Mucosa of rectum (tissue), 2 donors: ENCODE measurements around the gene TOGARAM2.
A peak's percentile ranks its signal among the peaks of the same experiment; 100 is the strongest.

Source experiments
- H3K27ac ChIP-seq, 2 donors: one replicate each; pipeline ENCODE4 v1.7.0; 2013; ENCODE audit warnings: inconsistent platforms in 2 of 2, low read depth in 2 of 2, low read length in 2 of 2
- H3K27me3 ChIP-seq, 2 donors: one replicate each; pipeline ENCODE4 v1.7.0; 2013; ENCODE audit warnings: low read length in 2 of 2; ENCODE audit not compliant: control insufficient read depth in 2 of 2, insufficient read depth in 2 of 2
- H3K36me3 ChIP-seq, 2 donors: one replicate each; pipeline ENCODE4 v1.7.0; 2013; ENCODE audit warnings: low read length in 2 of 2; ENCODE audit not compliant: control insufficient read depth in 2 of 2, insufficient read depth in 2 of 2
- H3K4me1 ChIP-seq, 2 donors: one replicate each; pipeline ENCODE4 v1.7.0; 2013; ENCODE audit warnings: low read length in 2 of 2, mild to moderate bottlenecking in 1 of 2; ENCODE audit not compliant: control insufficient read depth in 2 of 2, insufficient read depth in 2 of 2
- H3K4me3 ChIP-seq, 2 donors: one replicate each; pipeline ENCODE4 v1.7.0; 2013; ENCODE audit warnings: low read length in 2 of 2
- H3K9ac ChIP-seq, 2 donors: one replicate each; pipeline ENCODE4 v1.7.0; 2013; ENCODE audit warnings: low read length in 2 of 2, low read depth in 1 of 2, mild to moderate bottlenecking in 1 of 2
- H3K9me3 ChIP-seq, 2 donors: one replicate each; pipeline ENCODE4 v1.7.0; 2013; ENCODE audit warnings: low read length in 2 of 2; ENCODE audit not compliant: control insufficient read depth in 2 of 2
- donor health status: healthy.
- donor health status: Normal muscosa, but diverticular disease.

Gene TOGARAM2

GRCh38 chr2:28952836-28953211 lies 28.3 kb upstream of the TOGARAM2 start:
- Histone ChIP-seq H3K9ac (no peak overlapping the region), H3K4me1 (peaks cover 0 to 10% of the 10 kb centered on the region in 2 donors), H3K4me3 (no peak overlapping the region), H3K27ac (peak overlapping the region in 1 of 2 donors; percentile 44), H3K9me3 (no peaks in the 10 kb centered on the region), H3K27me3 (no peaks in the 10 kb centered on the region), H3K36me3 (peaks cover 13 to 15% of the 10 kb centered on the region in 2 donors)

GRCh38 chr2:28955467-28955866 lies 25.6 kb upstream of the TOGARAM2 start:
- Histone ChIP-seq H3K27me3 (no peaks in the 10 kb centered on the region), H3K36me3 (no peaks in the 10 kb centered on the region), H3K27ac (no peak overlapping the region), H3K4me1 (peaks cover 0 to 10% of the 10 kb centered on the region in 2 donors), H3K4me3 (no peak overlapping the region), H3K9ac (no peak overlapping the region), H3K9me3 (no peaks in the 10 kb centered on the region)

- Histone ChIP-seq H3K36me3 (no peaks in the 10 kb centered on the region), H3K9ac (no peak overlapping the region), H3K4me3 (no peak overlapping the region), H3K27ac (no peak overlapping the region), H3K27me3 (no peaks in the 10 kb centered on the region), H3K9me3 (no peaks in the 10 kb centered on the region), H3K4me1 (peaks cover 0 to 10% of the 10 kb centered on the region in 2 donors)
These were observed 24.7 kb upstream of the TOGARAM2 start for GRCh38 chr2:28956415-28956826.

GRCh38 chr2:28956890-28957289 lies 24.2 kb upstream of the TOGARAM2 start:
- Histone ChIP-seq H3K9me3 (no peaks in the 10 kb centered on the region), H3K36me3 (no peaks in the 10 kb centered on the region), H3K27ac (no peak overlapping the region), H3K4me1 (peaks cover 0 to 8% of the 10 kb centered on the region in 2 donors), H3K4me3 (no peak overlapping the region), H3K27me3 (no peaks in the 10 kb centered on the region), H3K9ac (no peak overlapping the region)

- H3K4me3 ChIP-seq = no peak overlapping the region
- no peaks in the 10 kb centered on the region for H3K4me1 ChIP-seq
- no peak overlapping the region for H3K27ac ChIP-seq
- no peaks in the 10 kb centered on the region for H3K9me3 ChIP-seq
- no peak overlapping the region for H3K9ac ChIP-seq
- H3K27me3 ChIP-seq = no peaks in the 10 kb centered on the region
- H3K36me3 ChIP-seq = no peaks in the 10 kb centered on the region
These were observed 22.4 kb upstream of the TOGARAM2 start for GRCh38 chr2:28958689-28959088.

GRCh38 chr2:28960401-28960800 lies 20.7 kb upstream of the TOGARAM2 start:
- Histone ChIP-seq H3K9me3 (no peaks in the 10 kb centered on the region), H3K4me3 (no peak overlapping the region), H3K4me1 (no peaks in the 10 kb centered on the region), H3K36me3 (no peaks in the 10 kb centered on the region), H3K9ac (no peak overlapping the region), H3K27me3 (no peaks in the 10 kb centered on the region), H3K27ac (no peak overlapping the region)

GRCh38 chr2:28962505-28962904 lies 18.6 kb upstream of the TOGARAM2 start:
- H3K27ac ChIP-seq = no peak overlapping the region
- H3K27me3 ChIP-seq = no peaks in the 10 kb centered on the region
- no peaks in the 10 kb centered on the region for H3K4me1 ChIP-seq
- no peaks in the 10 kb centered on the region for H3K36me3 ChIP-seq
- H3K9me3 ChIP-seq = no peaks in the 10 kb centered on the region
- H3K4me3 ChIP-seq = no peak overlapping the region
- no peak overlapping the region for H3K9ac ChIP-seq

GRCh38 chr2:28970464-28971160 lies 10.5 kb upstream of the TOGARAM2 start:
- H3K36me3 ChIP-seq = no peaks in the 10 kb centered on the region
- H3K9me3 ChIP-seq = no peaks in the 10 kb centered on the region
- no peak overlapping the region for H3K4me3 ChIP-seq
- no peaks in the 10 kb centered on the region for H3K4me1 ChIP-seq
- H3K9ac ChIP-seq = no peak overlapping the region
- no peaks in the 10 kb centered on the region for H3K27me3 ChIP-seq
- H3K27ac ChIP-seq = no peak overlapping the region

- H3K9me3 ChIP-seq = no peaks in the 10 kb centered on the region
- H3K36me3 ChIP-seq = no peaks in the 10 kb centered on the region
- H3K4me3 ChIP-seq = no peak overlapping the region
- H3K27ac ChIP-seq = no peak overlapping the region
- no peaks in the 10 kb centered on the region for H3K4me1 ChIP-seq
- no peaks in the 10 kb centered on the region for H3K27me3 ChIP-seq
- no peak overlapping the region for H3K9ac ChIP-seq
These were observed 8.2 kb upstream of the TOGARAM2 start for GRCh38 chr2:28972778-28973335.

GRCh38 chr2:28974252-28974651 lies 6.8 kb upstream of the TOGARAM2 start:
- Histone ChIP-seq H3K27ac (no peak overlapping the region), H3K27me3 (no peaks in the 10 kb centered on the region), H3K4me1 (no peaks in the 10 kb centered on the region), H3K4me3 (no peak overlapping the region), H3K9me3 (no peaks in the 10 kb centered on the region), H3K36me3 (no peaks in the 10 kb centered on the region), H3K9ac (no peak overlapping the region)
